RWPE2 (cell line): Measurements from ENCODE around the gene ACTA2.

Experiments
- ATAC-seq: fragments of 200-7000 bp; cut with Tn5 transposase; 3 replicates; pipeline ENCODE4 v1.9.1; 2021; ENCODE audit warnings: low read depth
- DNase-seq: peaks from one replicate; pipeline ENCODE4 v3.0.0-alpha.2; 2020; ENCODE audit warnings: low spot score
- H3K27ac ChIP-seq: fragments of 450-650 bp; 2 replicates; pipeline ENCODE4 v1.5.1; 2017; ENCODE audit warnings: mild to moderate bottlenecking; ENCODE audit not compliant: poor library complexity, severe bottlenecking
- H3K27me3 ChIP-seq: fragments of 250-450 bp; sonication (Bioruptor Pico); 2 replicates; pipeline ENCODE4 v1.5.1; 2021; ENCODE audit warnings: mild to moderate bottlenecking, moderate library complexity; ENCODE audit not compliant: insufficient read depth, poor library complexity, severe bottlenecking
- H3K36me3 ChIP-seq: fragments of 250-450 bp; sonication (Bioruptor Pico); 2 replicates; pipeline ENCODE4 v1.5.1; 2020; ENCODE audit warnings: low read depth, mild to moderate bottlenecking, moderate library complexity
- H3K4me1 ChIP-seq: fragments of 250-450 bp; sonication (Bioruptor Pico); 2 replicates; pipeline ENCODE4 v1.5.1; 2021; ENCODE audit warnings: mild to moderate bottlenecking, moderate library complexity; ENCODE audit not compliant: insufficient read depth, poor library complexity, severe bottlenecking
- H3K4me3 ChIP-seq: fragments of 250-450 bp; sonication (Bioruptor Pico); 2 replicates; pipeline ENCODE4 v1.5.1; 2021; ENCODE audit warnings: mild to moderate bottlenecking, moderate library complexity; ENCODE audit not compliant: severe bottlenecking
- H3K9me3 ChIP-seq: fragments of 250-450 bp; sonication (Bioruptor Pico); 2 replicates; pipeline ENCODE4 v1.5.1; 2021; ENCODE audit warnings: mild to moderate bottlenecking, moderate library complexity; ENCODE audit not compliant: severe bottlenecking
- CTCF ChIP-seq: fragments of 450-650 bp; IDR thresholded peaks from one replicate; pipeline ENCODE4 v1.5.1; 2017; ENCODE audit warnings: mild to moderate bottlenecking, moderate library complexity; ENCODE audit not compliant: poor library complexity, severe bottlenecking

ACTA2 gene

GRCh38 chr10:88964360-88964759, 11.8 kb upstream of the ACTA2 start:
- no peak overlapping the region for H3K27ac ChIP-seq
- H3K4me1 ChIP-seq, result no peaks in the 10 kb centered on the region
- no peak for TF ChIP-seq CTCF
- no peak for ATAC-seq
- no peaks in the 10 kb centered on the region for H3K27me3 ChIP-seq
- H3K4me3 ChIP-seq, result no peak overlapping the region
- H3K36me3 ChIP-seq, result no peaks in the 10 kb centered on the region
- no peak for DNase-seq
- no peaks in the 10 kb centered on the region for H3K9me3 ChIP-seq

- Histone ChIP-seq H3K36me3 (no peaks in the 10 kb centered on the region), H3K9me3 (no peaks in the 10 kb centered on the region), H3K27me3 (no peaks in the 10 kb centered on the region), H3K27ac (no peak overlapping the region), H3K4me3 (no peak overlapping the region), H3K4me1 (no peaks in the 10 kb centered on the region)
- ATAC-seq (no peak), DNase-seq (no peak)
- no peak for TF ChIP-seq CTCF
Measured at GRCh38 chr10:88963318-88963717, 10.7 kb upstream of the ACTA2 start.

GRCh38 chr10:88962336-88962735, 9.8 kb upstream of the ACTA2 start:
- H3K27me3 ChIP-seq, result no peaks in the 10 kb centered on the region
- no peak for ATAC-seq
- H3K36me3 ChIP-seq, result no peaks in the 10 kb centered on the region
- no peaks in the 10 kb centered on the region for H3K4me1 ChIP-seq
- H3K27ac ChIP-seq, result no peak overlapping the region
- no peak for TF ChIP-seq CTCF
- H3K4me3 ChIP-seq, result no peak overlapping the region
- H3K9me3 ChIP-seq, result no peaks in the 10 kb centered on the region
- DNase-seq, result no peak

GRCh38 chr10:88961266-88961665, 8.7 kb upstream of the ACTA2 start:
- Histone ChIP-seq H3K36me3 (no peaks in the 10 kb centered on the region), H3K27me3 (no peaks in the 10 kb centered on the region), H3K27ac (no peak overlapping the region), H3K9me3 (no peaks in the 10 kb centered on the region), H3K4me1 (no peaks in the 10 kb centered on the region), H3K4me3 (no peak overlapping the region)
- no peak for TF ChIP-seq CTCF
- DNase-seq, result no peak
- no peak for ATAC-seq

- Histone ChIP-seq H3K36me3 (no peaks in the 10 kb centered on the region), H3K4me1 (no peaks in the 10 kb centered on the region), H3K9me3 (no peaks in the 10 kb centered on the region), H3K27me3 (no peaks in the 10 kb centered on the region), H3K4me3 (no peak overlapping the region), H3K27ac (no peak overlapping the region)
- TF ChIP-seq CTCF, result no peak
- no peak for DNase-seq
- no peak for ATAC-seq
Measured at GRCh38 chr10:88960802-88961201, 8.2 kb upstream of the ACTA2 start.
